Measurements from ENCODE around the gene APH1B.

DNA sequence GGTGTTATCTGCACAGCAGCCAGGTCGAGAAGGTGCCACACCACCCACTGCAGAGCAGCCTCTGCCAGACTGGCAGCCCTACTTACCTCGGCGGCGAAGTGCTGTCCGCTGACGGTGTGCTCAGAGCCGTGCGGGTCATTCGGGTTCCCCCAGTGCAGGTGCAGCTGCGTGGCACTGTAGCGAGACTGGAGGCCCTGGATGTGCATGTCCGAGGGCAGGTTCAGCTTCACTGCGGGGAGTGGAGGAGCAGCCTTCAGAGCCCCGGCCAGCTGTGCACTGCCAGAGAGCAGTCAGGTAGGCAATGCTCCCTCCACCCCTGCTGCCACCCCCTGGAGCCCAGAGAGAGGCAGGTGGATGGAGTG is 68.0 kb downstream of the APH1B start:
- TF ChIP-seq, protein P1, sequence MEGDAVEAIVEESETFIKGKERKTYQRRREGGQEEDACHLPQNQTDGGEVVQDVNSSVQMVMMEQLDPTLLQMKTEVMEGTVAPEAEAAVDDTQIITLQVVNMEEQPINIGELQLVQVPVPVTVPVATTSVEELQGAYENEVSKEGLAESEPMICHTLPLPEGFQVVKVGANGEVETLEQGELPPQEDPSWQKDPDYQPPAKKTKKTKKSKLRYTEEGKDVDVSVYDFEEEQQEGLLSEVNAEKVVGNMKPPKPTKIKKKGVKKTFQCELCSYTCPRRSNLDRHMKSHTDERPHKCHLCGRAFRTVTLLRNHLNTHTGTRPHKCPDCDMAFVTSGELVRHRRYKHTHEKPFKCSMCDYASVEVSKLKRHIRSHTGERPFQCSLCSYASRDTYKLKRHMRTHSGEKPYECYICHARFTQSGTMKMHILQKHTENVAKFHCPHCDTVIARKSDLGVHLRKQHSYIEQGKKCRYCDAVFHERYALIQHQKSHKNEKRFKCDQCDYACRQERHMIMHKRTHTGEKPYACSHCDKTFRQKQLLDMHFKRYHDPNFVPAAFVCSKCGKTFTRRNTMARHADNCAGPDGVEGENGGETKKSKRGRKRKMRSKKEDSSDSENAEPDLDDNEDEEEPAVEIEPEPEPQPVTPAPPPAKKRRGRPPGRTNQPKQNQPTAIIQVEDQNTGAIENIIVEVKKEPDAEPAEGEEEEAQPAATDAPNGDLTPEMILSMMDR (IDR thresholded peaks at IDR 0.05), result no peak
- TF ChIP-seq EP300 (IDR thresholded peaks at IDR 0.05) (no peak), POLR2A (IDR thresholded peaks at IDR 0.05) (no peak)

Measured in ovary (tissue), 3 donors.